ENCODE data around the gene OR10G4.
"Not testable (repeated sequence)": the region's sequence is repeated elsewhere in the genome, so short reads cannot be mapped to it uniquely, and the experiment has no call there.

The OR10G4 gene
- 0 to 0.10 (median 0) reads per million in 18 experiments for total RNA-seq

GRCh38 chr11:124012697-124013096 lies at the start of gene OR10G4:
Gene OR10G4 (plus strand): TSS chr11:124012997. CDS start chr11:124015575, 2,578 bp downstream.
- no peak for DNase-seq

DNA sequence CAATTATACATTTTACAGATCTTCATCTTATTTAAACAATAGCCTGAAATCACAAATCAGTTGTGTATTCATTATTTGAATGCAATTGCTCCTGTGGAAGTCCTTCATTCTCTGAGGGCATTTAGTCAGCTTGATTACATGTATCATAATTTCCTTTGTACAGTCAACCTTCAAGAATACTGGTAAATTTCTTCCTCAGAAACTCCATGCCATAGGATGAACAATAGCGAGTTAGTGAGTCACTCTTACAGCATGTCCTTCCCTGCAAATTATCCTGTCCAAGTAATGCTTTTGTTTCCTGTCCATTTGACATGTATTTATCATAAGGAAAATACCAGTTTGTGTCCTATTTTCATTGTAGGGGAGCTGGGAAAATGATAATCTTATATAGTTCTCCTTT lies 39.0 kb upstream of the OR10G4 start:
- no peak for DNase-seq

- no peak for DNase-seq
These were observed 35.8 kb upstream of the OR10G4 start for GRCh38 chr11:123976770-123977560.

DNA sequence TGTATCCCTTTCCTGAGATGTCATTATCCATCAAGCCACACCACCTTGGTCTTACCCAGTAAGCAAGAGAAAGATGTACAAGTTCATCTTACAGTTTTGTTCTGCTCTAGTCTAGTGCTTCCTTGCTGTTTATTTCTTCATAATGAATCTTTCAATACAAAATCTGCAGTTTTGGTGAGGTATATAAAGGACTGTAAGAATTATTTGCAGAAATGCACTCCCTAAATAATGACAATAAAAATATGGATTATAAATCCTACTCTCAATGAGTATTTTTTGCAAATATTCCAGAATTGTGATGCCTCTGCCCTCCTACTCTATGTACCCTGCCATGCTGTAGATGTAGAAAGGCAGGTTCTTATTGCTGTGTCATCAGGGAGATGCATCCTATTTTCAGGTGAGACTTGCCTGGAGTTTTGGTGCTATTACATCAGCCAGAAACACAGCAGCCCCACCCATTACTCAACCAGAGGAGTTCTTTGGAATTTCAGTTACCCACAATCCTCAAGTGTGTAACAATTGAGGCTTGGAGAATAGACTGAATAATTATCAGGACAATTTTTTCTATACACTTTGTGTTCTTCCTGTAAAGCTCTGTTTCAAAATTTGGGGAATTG lies 35.0 kb upstream of the OR10G4 start, which contains the start of gene OR10S1:
TSS of gene OR10S1 (minus strand) at position 51 of the 617 bp plus-strand sequence. CDS start 117 bp downstream, outside the sequence.
- no peak for DNase-seq

- DNase-seq: no peak
These were observed 33.5 kb upstream of the OR10G4 start for GRCh38 chr11:123979311-123979710.

DNA sequence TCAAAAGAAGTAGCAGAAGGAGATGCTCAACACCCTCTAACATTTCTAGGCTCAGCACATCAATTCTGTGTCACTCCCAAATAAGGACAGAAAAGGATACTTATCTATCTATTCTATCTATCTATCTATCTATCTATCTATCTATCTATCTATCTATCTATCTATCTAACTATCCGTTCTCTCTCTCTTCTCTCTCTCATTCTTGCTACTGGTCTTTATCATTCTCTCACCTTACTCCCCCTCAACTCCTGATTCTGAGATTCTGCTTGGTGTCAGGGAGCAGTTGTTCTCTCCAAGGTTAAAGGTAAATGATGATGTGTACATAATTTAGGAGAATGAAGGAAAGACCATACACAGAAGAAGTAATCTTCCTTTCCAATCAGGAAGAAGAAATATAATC lies 17.7 kb upstream of the OR10G4 start, which contains the start of gene OR10G6:
TSS of gene OR10G6 (minus strand) at position 43 of the 400 bp plus-strand sequence. CDS start at position 43, 0 bp downstream.
- no peak for DNase-seq

- DNase-seq: not testable (repeated sequence)
These were observed 3.0 kb downstream of the OR10G4 start for GRCh38 chr11:124015837-124016236.

GRCh38 chr11:124026498-124026897 lies 13.7 kb downstream of the OR10G4 start, which contains the start of gene OR10G8:
Gene OR10G8 (plus strand): TSS chr11:124026798. CDS start chr11:124029623, 2,825 bp downstream.
- DNase-seq: no peak

DNA sequence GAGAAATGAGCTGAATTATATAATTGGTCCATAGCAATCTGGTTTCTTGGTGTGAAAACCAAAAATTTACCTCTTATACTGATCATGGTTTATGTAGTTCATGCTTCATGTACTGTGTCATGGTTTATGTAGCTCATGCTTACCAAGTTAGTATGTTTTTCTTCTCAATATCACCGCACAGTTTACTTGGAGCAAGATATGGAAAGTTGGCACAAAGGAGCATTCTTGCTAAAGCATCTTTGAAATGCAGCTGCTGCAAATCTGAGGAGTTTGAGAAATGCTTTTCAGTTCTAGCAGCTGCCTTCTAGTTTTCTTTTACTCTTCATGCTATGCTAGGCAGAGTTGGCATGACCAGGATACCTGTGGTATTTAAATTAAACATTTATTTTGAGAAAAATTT lies 23.9 kb downstream of the OR10G4 start:
- DNase-seq: no peak

- no peak for DNase-seq
These were observed 26.8 kb downstream of the OR10G4 start for GRCh38 chr11:124039557-124039956.

DNA sequence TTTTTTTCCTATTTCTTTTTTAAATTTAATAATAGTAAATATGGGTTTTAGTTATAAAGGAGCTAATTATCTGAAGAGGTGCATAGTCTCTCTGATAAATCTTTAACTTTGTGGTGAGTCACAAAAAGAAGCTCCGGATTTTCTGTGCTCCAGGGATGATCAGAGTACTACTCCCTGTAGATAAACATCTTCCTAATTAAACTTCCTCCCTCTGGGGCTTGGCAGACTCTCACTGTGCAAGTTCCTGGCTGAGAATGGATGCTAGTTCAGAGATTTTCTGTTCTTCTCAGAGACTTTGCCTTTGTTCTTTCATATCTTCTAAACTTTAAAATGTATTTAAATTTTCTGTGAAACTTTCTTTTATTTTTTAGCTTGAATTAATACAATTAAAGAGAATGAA lies 28.5 kb downstream of the OR10G4 start, which contains the start of gene OR10G7:
TSS of gene OR10G7 (minus strand) at position 72 of the 400 bp plus-strand sequence. CDS start 2,324 bp downstream, outside the sequence.
- DNase-seq: no peak

GRCh38 chr11:124043420-124043819 lies 30.6 kb downstream of the OR10G4 start:
- DNase-seq: no peak

GRCh38 chr11:124050748-124051147 lies 38.0 kb downstream of the OR10G4 start:
- no peak for DNase-seq

GRCh38 chr11:124052966-124053365 lies 40.2 kb downstream of the OR10G4 start:
- no peak for DNase-seq
